ENCODE results near the gene MAN1C1. TPM values are rescaled to one million over a fixed set of nuclear protein-coding genes. Genes with fewer than 3 reads are reported as not detected.
"Not testable (repeated sequence)": the region's sequence is repeated elsewhere in the genome, so short reads cannot be mapped to it uniquely, and the experiment has no call there.

Gene MAN1C1
- total RNA-seq, 1 donor from 2014 or later, result 6.8 TPM

- Histone ChIP-seq H3K27me3 (no peaks in the 10 kb centered on the region), H3K79me2 (ENCODE audit: low read depth) (no peaks in the 10 kb centered on the region), H3K4me2 (peak overlapping the region; percentile 4), H2AFZ (replicated peaks) (no peak overlapping the region), H3F3A (ENCODE audit: low read depth) (peaks cover 32% of the 10 kb centered on the region), H3K36me3 (no peaks in the 10 kb centered on the region), H3K9ac (no peak overlapping the region), H4K20me1 (ENCODE audit: low read depth) (no peaks in the 10 kb centered on the region), H3K4me3 (no peak overlapping the region), H3K4me1 (peaks cover 51% of the 10 kb centered on the region), H3K9me3 (ENCODE audit: low read depth) (no peaks in the 10 kb centered on the region), H3K27ac (no peak overlapping the region)
- peaks cover 3% of the 10 kb centered on the region for H3K27me3 Mint-ChIP-seq (ENCODE audit: insufficient read depth, low read depth)
- TF ChIP-seq EZH2phosphoT487 (IDR thresholded peaks at IDR 0.05) (no peak), CTCF (IDR thresholded peaks at IDR 0.05) (peak; percentile 8), EZH2 (IDR thresholded peaks at IDR 0.05) (no peak)
- H3K4me1 Mint-ChIP-seq, result peaks cover 71% of the 10 kb centered on the region
- H3K9me3 Mint-ChIP-seq, result no peaks in the 10 kb centered on the region
- H3K4me3 Mint-ChIP-seq, result no peak overlapping the region
- peak overlapping the region; percentile 30 for H3K27ac Mint-ChIP-seq
- no peak for DNase-seq (ENCODE audit: low spot score)
- H3K36me3 Mint-ChIP-seq, result no peaks in the 10 kb centered on the region
These were observed 81.0 kb downstream of the MAN1C1 start for GRCh38 chr1:25697435-25698217.

- Histone ChIP-seq H2AFZ (replicated peaks) (no peak overlapping the region), H3K27me3 (no peaks in the 10 kb centered on the region), H3K4me2 (no peak overlapping the region), H3F3A (ENCODE audit: low read depth) (peaks cover 32% of the 10 kb centered on the region), H3K79me2 (ENCODE audit: low read depth) (no peaks in the 10 kb centered on the region), H3K4me1 (peaks cover 54% of the 10 kb centered on the region), H3K9me3 (ENCODE audit: low read depth) (no peaks in the 10 kb centered on the region), H3K27ac (no peak overlapping the region), H4K20me1 (ENCODE audit: low read depth) (no peaks in the 10 kb centered on the region), H3K4me3 (no peak overlapping the region), H3K9ac (no peak overlapping the region), H3K36me3 (no peaks in the 10 kb centered on the region)
- no peak for TF ChIP-seq EZH2phosphoT487 (IDR thresholded peaks at IDR 0.05)
- no peak for TF ChIP-seq EZH2 (IDR thresholded peaks at IDR 0.05)
- no peak for TF ChIP-seq CTCF (IDR thresholded peaks at IDR 0.05)
- no peak for DNase-seq (ENCODE audit: low spot score)
- Mint-ChIP-seq H3K9me3 (no peaks in the 10 kb centered on the region), H3K27me3 (ENCODE audit: insufficient read depth, low read depth) (peaks cover 3% of the 10 kb centered on the region), H3K27ac (no peak overlapping the region), H3K4me1 (peaks cover 72% of the 10 kb centered on the region), H3K4me3 (peak overlapping the region; percentile 38), H3K36me3 (no peaks in the 10 kb centered on the region)
These were observed 81.7 kb downstream of the MAN1C1 start for GRCh38 chr1:25698252-25698651.

- H3K4me3 ChIP-seq; H3K9me3 ChIP-seq (ENCODE audit: low read depth); H3K27me3 ChIP-seq; H3K4me3 Mint-ChIP-seq; DNase-seq (ENCODE audit: low spot score); H3K79me2 ChIP-seq (ENCODE audit: low read depth); H2AFZ ChIP-seq (replicated peaks); H3K9me3 Mint-ChIP-seq; H3K4me2 ChIP-seq; H3K27ac Mint-ChIP-seq; H4K20me1 ChIP-seq (ENCODE audit: low read depth); H3K27ac ChIP-seq; H3K9ac ChIP-seq; H3K36me3 ChIP-seq; H3K27me3 Mint-ChIP-seq (ENCODE audit: insufficient read depth, low read depth); H3K36me3 Mint-ChIP-seq: not testable (repeated sequence)
- peaks cover 61% of the 10 kb centered on the region for H3K4me1 ChIP-seq
- H3F3A ChIP-seq (ENCODE audit: low read depth), result peaks cover 37% of the 10 kb centered on the region
- peaks cover 73% of the 10 kb centered on the region for H3K4me1 Mint-ChIP-seq
These were observed 82.5 kb downstream of the MAN1C1 start for GRCh38 chr1:25699059-25699458.

- Mint-ChIP-seq H3K27ac (peak overlapping the region; percentile 83), H3K27me3 (ENCODE audit: insufficient read depth, low read depth) (peaks cover 3% of the 10 kb centered on the region), H3K9me3 (no peaks in the 10 kb centered on the region), H3K36me3 (no peaks in the 10 kb centered on the region), H3K4me1 (peaks cover 73% of the 10 kb centered on the region), H3K4me3 (no peak overlapping the region)
- H3K4me2 ChIP-seq, result peak overlapping the region; percentile 51
- no peak for TF ChIP-seq EZH2phosphoT487 (IDR thresholded peaks at IDR 0.05)
- no peak for TF ChIP-seq EZH2 (IDR thresholded peaks at IDR 0.05)
- TF ChIP-seq CTCF (IDR thresholded peaks at IDR 0.05), result no peak
- no peaks in the 10 kb centered on the region for H3K36me3 ChIP-seq
- no peak for DNase-seq (ENCODE audit: low spot score)
- H3K79me2 ChIP-seq (ENCODE audit: low read depth), result no peaks in the 10 kb centered on the region
- peaks cover 36% of the 10 kb centered on the region for H3F3A ChIP-seq (ENCODE audit: low read depth)
- no peak overlapping the region for H2AFZ ChIP-seq (replicated peaks)
- peaks cover 67% of the 10 kb centered on the region for H3K4me1 ChIP-seq
- H3K9ac ChIP-seq, result no peak overlapping the region
- no peaks in the 10 kb centered on the region for H3K27me3 ChIP-seq
- no peaks in the 10 kb centered on the region for H4K20me1 ChIP-seq (ENCODE audit: low read depth)
- no peaks in the 10 kb centered on the region for H3K9me3 ChIP-seq (ENCODE audit: low read depth)
- H3K4me3 ChIP-seq, result no peak overlapping the region
- peak overlapping the region; percentile 7 for H3K27ac ChIP-seq
These were observed 83.0 kb downstream of the MAN1C1 start for GRCh38 chr1:25699500-25700143.

Data from neural progenitor cell (in vitro differentiated cells).